ENCODE results near the gene AHCTF1.
"Not testable (repeated sequence)": the region's sequence is repeated elsewhere in the genome, so short reads cannot be mapped to it uniquely, and the experiment has no call there.

Gene AHCTF1

GRCh38 chr1:246837418-246838117 lies 94.2 kb downstream of the AHCTF1 start:
- DNase-seq, result no peak

- no peak for DNase-seq
Measured at GRCh38 chr1:246836209-246836966, 95.4 kb downstream of the AHCTF1 start.

- no peak for DNase-seq
Measured at GRCh38 chr1:246831543-246831942, 100.2 kb downstream of the AHCTF1 start.

GRCh38 chr1:246828818-246829217 lies 102.9 kb downstream of the AHCTF1 start:
- DNase-seq, result no peak

GRCh38 chr1:246827396-246827795 lies 104.4 kb downstream of the AHCTF1 start:
- DNase-seq, result no peak

- DNase-seq, result no peak
Measured at GRCh38 chr1:246825557-246826175, 106.1 kb downstream of the AHCTF1 start.

- DNase-seq, result no peak
Measured at GRCh38 chr1:246824541-246824940, 107.2 kb downstream of the AHCTF1 start.

- not testable (repeated sequence) for DNase-seq
Measured at GRCh38 chr1:246822154-246822553, 109.6 kb downstream of the AHCTF1 start.

- DNase-seq, result no peak
Measured at GRCh38 chr1:246820666-246821065, 111.1 kb downstream of the AHCTF1 start.

GRCh38 chr1:246817778-246818177 lies 114.0 kb downstream of the AHCTF1 start:
- not testable (repeated sequence) for DNase-seq

- no peak for DNase-seq
Measured at GRCh38 chr1:246815693-246816270, 116.0 kb downstream of the AHCTF1 start.

GRCh38 chr1:246814890-246815289 lies 116.9 kb downstream of the AHCTF1 start:
- no peak for DNase-seq

GRCh38 chr1:246813325-246813724 lies 118.4 kb downstream of the AHCTF1 start:
- not testable (repeated sequence) for DNase-seq

- no peak for DNase-seq
Measured at GRCh38 chr1:246811985-246812384, 119.8 kb downstream of the AHCTF1 start.

GRCh38 chr1:246809473-246809872 lies 122.3 kb downstream of the AHCTF1 start:
- no peak for DNase-seq

GRCh38 chr1:246805135-246805716 lies 126.5 kb downstream of the AHCTF1 start:
- DNase-seq, result no peak

- DNase-seq, result no peak
Measured at GRCh38 chr1:246803883-246804282, 127.9 kb downstream of the AHCTF1 start.

GRCh38 chr1:246803373-246803772 lies 128.4 kb downstream of the AHCTF1 start:
- DNase-seq, result no peak

- DNase-seq, result no peak
Measured at GRCh38 chr1:246801241-246802020, 130.3 kb downstream of the AHCTF1 start.

GRCh38 chr1:246800756-246801155 lies 131.0 kb downstream of the AHCTF1 start:
- DNase-seq, result no peak

- DNase-seq, result no peak
Measured at GRCh38 chr1:246800356-246800755, 131.4 kb downstream of the AHCTF1 start.

Data from NCI-H1436 (cell line).